HT1080 (cell line): ENCODE measurements around the gene C14orf119. TPM values are rescaled to one million over a fixed set of nuclear protein-coding genes. Genes with fewer than 3 reads are reported as not detected.

Experiments
- DNase-seq: peaks from one replicate; pipeline ENCODE4 v3.0.0-alpha.2; 2015; ENCODE audit warnings: low read depth
- total RNA-seq: library from RNA; depleted of rRNA; stranded (reverse); fragments of >200 nt; shearing (Covaris generic); gene quantifications from 2 replicates; pipeline ENCODE4 v1.2.3, GENCODE V29; 2014; rRNA removed

The C14orf119 gene
- total RNA-seq, 1 experiment from 2014 or later, result 82.8 TPM

GRCh38 chr14:23147676-23148075 lies 52.4 kb downstream of the C14orf119 start:
- DNase-seq, result peak; percentile 68

DNA sequence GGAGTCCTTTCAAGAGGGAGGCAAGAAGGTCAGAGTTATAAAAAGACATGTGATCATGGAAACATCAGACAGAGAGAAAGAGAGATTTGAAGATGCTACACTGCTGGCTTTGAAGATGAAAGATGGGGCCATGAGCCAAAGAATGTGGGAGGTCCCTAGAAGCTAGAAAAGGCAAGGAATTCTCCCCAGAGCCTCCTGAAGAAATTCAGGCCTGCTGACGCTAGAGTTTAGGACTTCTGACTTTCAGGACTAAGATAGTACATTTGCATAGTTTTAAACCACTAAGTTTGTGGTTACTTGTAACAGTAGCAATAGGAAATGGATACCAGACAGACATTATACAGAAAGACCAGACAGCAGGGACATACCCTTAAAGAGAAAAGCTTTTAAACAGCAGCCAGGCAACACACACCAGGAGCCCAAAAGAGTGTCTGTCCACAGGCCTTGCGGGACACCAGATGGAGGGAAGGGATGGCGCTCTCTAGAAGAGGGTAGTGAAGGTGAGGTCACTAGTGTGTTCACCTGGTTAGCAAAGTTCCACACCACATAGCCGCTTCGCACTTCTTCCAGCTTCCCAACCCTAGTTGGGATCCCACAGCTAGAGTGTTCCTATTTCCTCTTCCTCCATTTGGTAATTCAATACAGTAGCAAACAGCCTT lies 53.4 kb downstream of the C14orf119 start:
- no peak for DNase-seq

DNA sequence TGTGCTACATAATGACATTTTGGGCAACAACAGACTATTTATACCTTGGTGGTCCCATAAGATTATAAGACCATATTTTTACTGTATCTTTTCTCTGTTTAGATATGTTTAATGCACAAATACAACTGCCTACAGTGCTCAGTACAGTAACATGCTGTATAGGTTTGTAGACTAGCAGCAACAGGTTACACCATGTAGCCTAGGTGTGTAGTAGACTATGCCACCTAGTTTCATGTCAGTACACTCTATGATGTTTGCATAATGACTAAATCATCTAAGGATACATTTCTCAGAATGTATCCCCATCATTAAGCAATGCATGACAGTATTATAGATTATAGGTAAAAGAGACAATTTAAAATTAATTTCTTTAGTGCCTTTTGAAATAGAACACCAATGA lies 54.4 kb downstream of the C14orf119 start:
- DNase-seq, result no peak

Other genes starting within 250 kb of the C14orf119 start
- gene LRP10, start 223.8 kb upstream of the C14orf119 start, total RNA-seq, result 65.5 and 86.0 TPM in 2 replicates
- gene REM2, start 212.3 kb upstream of the C14orf119 start, total RNA-seq, result not detected in 2 replicates
- 34.0 and 38.1 TPM in 2 replicates for gene RBM23, start 176.4 kb upstream of the C14orf119 start, total RNA-seq
- 127 TPM in 2 replicates for gene PRMT5, start 166.1 kb upstream of the C14orf119 start, total RNA-seq
- 55.6 and 70.9 TPM in 2 replicates for gene HAUS4, start 138.4 kb upstream of the C14orf119 start, total RNA-seq
- 89.2 and 89.8 TPM in 2 replicates for gene AJUBA, start 113.0 kb upstream of the C14orf119 start, total RNA-seq
- gene C14orf93, start 85.4 kb upstream of the C14orf119 start, total RNA-seq, result 4.6 and 7.4 TPM in 2 replicates
- gene PSMB5, start 60.6 kb upstream of the C14orf119 start, total RNA-seq, result 335 and 366 TPM in 2 replicates
- gene PSMB11, start 53.3 kb upstream of the C14orf119 start, total RNA-seq, result 0.10 TPM in 1 of 2 replicates, not detected in the other
- 15.3 and 18.2 TPM in 2 replicates for gene CDH24, start 38.0 kb upstream of the C14orf119 start, total RNA-seq
- gene ACIN1, start 369 bp upstream of the C14orf119 start, total RNA-seq, result 78.0 and 89.7 TPM in 2 replicates
- gene CIROP, start 9.5 kb downstream of the C14orf119 start, total RNA-seq, result not detected in 2 replicates
- gene CEBPE, start 23.8 kb downstream of the C14orf119 start, total RNA-seq, result 0.13 TPM in 1 of 2 replicates, not detected in the other
- 0.06 and 0.50 TPM in 2 replicates for gene SLC7A8, start 88.2 kb downstream of the C14orf119 start, total RNA-seq
- gene RNF212B, start 142.4 kb downstream of the C14orf119 start, total RNA-seq, result not detected in 2 replicates
- gene HOMEZ, start 190.6 kb downstream of the C14orf119 start, total RNA-seq, result 2.3 and 3.3 TPM in 2 replicates
- gene PPP1R3E, start 207.4 kb downstream of the C14orf119 start, total RNA-seq, result 3.2 and 4.0 TPM in 2 replicates
- 14.0 and 16.5 TPM in 2 replicates for gene BCL2L2, start 211.3 kb downstream of the C14orf119 start, total RNA-seq
- 129 and 147 TPM in 2 replicates for gene PABPN1, start 226.0 kb downstream of the C14orf119 start, total RNA-seq